ENCODE results near the gene HSD11B1.

HSD11B1 gene

DNA sequence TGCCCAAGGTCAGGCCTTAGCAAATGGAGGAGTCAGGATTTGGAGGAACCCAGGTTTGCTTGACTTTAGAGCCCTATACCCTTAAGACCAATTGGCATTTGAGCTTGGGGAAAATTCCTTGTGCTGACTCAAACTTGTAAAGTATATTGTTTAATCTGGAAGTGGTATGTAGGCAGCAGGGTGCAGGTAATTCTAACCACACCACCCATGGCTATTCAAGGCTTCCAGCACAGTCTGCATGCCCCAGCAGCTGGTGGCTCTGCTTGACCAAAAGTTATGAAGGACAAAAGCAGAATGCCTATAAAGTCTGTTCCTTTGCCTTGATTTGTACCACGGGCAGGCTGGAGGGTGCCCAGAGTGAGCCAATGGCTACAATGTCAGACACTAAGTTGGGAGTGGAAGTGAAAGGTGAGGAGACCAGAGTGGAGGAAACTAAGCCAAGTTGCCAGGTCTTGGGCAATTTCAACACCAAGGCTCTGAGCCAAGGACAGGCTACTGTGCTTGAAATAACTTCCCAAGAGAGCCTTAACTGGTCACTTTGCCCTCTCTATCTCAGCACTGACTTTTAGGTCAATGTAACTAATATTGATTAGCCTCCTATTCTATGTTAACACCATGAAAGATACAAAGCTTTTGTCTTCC, 34.1 kb upstream of the HSD11B1 start:
- no peaks in the 10 kb centered on the region for H3K9me3 ChIP-seq (ENCODE audit: insufficient read depth, low read depth, low read length)
- TF ChIP-seq, protein P1, sequence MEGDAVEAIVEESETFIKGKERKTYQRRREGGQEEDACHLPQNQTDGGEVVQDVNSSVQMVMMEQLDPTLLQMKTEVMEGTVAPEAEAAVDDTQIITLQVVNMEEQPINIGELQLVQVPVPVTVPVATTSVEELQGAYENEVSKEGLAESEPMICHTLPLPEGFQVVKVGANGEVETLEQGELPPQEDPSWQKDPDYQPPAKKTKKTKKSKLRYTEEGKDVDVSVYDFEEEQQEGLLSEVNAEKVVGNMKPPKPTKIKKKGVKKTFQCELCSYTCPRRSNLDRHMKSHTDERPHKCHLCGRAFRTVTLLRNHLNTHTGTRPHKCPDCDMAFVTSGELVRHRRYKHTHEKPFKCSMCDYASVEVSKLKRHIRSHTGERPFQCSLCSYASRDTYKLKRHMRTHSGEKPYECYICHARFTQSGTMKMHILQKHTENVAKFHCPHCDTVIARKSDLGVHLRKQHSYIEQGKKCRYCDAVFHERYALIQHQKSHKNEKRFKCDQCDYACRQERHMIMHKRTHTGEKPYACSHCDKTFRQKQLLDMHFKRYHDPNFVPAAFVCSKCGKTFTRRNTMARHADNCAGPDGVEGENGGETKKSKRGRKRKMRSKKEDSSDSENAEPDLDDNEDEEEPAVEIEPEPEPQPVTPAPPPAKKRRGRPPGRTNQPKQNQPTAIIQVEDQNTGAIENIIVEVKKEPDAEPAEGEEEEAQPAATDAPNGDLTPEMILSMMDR (conservative IDR thresholded peaks at IDR 0.05; ENCODE audit: low read length): no peak
- TF ChIP-seq EZH2phosphoT487 (IDR thresholded peaks at IDR 0.05; ENCODE audit: borderline replicate concordance): no peak
- H3K9me2 ChIP-seq (replicated peaks; ENCODE audit: low read depth, low read length): no peaks in the 10 kb centered on the region
- no peaks in the 10 kb centered on the region for H3K36me3 ChIP-seq (ENCODE audit: insufficient read depth, low read length)
- no peaks in the 10 kb centered on the region for H4K20me1 ChIP-seq (ENCODE audit: insufficient read depth, low read length, poor library complexity, severe bottlenecking)
- H3K4me3 ChIP-seq (ENCODE audit: low read length, poor library complexity, severe bottlenecking): no peak overlapping the region
- H2AFZ ChIP-seq (ENCODE audit: low read length): no peak overlapping the region
- H3K4me1 ChIP-seq (ENCODE audit: insufficient read depth, low read length, poor library complexity, severe bottlenecking): no peaks in the 10 kb centered on the region
- H3K27me3 ChIP-seq (ENCODE audit: insufficient read depth, low read length, poor library complexity, severe bottlenecking): peaks cover 7% of the 10 kb centered on the region
- H3F3A ChIP-seq (ENCODE audit: low read depth): no peaks in the 10 kb centered on the region
- H3K79me2 ChIP-seq (ENCODE audit: insufficient read depth, low read length): no peaks in the 10 kb centered on the region
- H3K9ac ChIP-seq (ENCODE audit: low read depth, low read length, poor library complexity, severe bottlenecking): no peak overlapping the region
- H3K4me2 ChIP-seq (ENCODE audit: low read depth, low read length, poor library complexity, severe bottlenecking): no peak overlapping the region

DNA sequence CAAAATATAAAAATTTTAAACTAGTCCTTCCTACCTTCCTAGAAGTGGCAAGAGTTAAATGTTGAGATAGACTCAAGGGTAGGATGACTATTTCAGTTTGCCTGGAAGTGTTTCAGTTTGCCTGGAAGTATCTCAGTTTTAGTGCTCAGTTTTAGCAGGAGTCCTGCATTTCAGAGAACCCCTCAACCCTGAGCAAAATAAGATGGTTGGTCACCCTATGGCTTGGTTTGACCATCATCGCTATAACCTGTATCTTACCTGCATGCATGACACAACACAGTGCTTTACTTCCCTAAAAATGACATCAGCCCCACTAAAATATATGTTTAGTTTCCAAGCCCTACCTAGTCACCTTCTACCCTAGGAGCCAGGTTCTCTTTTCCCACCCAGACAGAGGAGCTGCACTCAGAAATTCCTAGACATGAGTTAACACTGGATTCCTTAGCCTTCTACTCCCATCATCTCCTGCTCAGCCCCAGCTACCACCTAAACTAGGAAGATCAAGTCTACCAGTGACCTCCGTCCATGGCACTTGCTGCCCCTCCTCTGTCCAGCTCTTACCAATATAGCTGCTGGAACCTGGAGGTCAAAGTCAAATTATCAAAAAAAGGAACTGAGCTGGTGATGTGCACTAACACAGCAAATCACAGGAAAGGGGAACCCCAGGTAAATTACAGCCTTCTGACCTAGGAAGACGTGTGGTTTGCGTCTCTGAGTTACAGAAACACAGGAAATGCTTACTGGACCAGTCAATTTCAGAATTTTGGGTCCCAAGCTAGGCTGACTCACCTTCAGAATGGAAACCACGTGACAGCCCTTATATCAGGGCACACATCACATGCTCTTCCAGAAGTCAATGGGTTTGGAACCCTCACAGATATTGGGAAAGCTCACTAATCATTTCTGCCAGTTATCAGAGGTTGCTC, 31.7 kb upstream of the HSD11B1 start:
- Histone ChIP-seq H3K4me1 (ENCODE audit: insufficient read depth, low read length, poor library complexity, severe bottlenecking) (no peaks in the 10 kb centered on the region), H3F3A (ENCODE audit: low read depth) (no peaks in the 10 kb centered on the region), H2AFZ (ENCODE audit: low read length) (no peak overlapping the region), H3K79me2 (ENCODE audit: insufficient read depth, low read length) (no peaks in the 10 kb centered on the region), H3K36me3 (ENCODE audit: insufficient read depth, low read length) (no peaks in the 10 kb centered on the region), H4K20me1 (ENCODE audit: insufficient read depth, low read length, poor library complexity, severe bottlenecking) (no peaks in the 10 kb centered on the region), H3K4me3 (ENCODE audit: low read length, poor library complexity, severe bottlenecking) (no peak overlapping the region), H3K9ac (ENCODE audit: low read depth, low read length, poor library complexity, severe bottlenecking) (no peak overlapping the region), H3K9me3 (ENCODE audit: insufficient read depth, low read depth, low read length) (no peaks in the 10 kb centered on the region), H3K9me2 (replicated peaks; ENCODE audit: low read depth, low read length) (no peaks in the 10 kb centered on the region), H3K4me2 (ENCODE audit: low read depth, low read length, poor library complexity, severe bottlenecking) (no peak overlapping the region), H3K27me3 (ENCODE audit: insufficient read depth, low read length, poor library complexity, severe bottlenecking) (peaks cover 7% of the 10 kb centered on the region)
- TF ChIP-seq, protein P1 (conservative IDR thresholded peaks at IDR 0.05; ENCODE audit: low read length): no peak
- no peak for TF ChIP-seq EZH2phosphoT487 (IDR thresholded peaks at IDR 0.05; ENCODE audit: borderline replicate concordance)

DNA sequence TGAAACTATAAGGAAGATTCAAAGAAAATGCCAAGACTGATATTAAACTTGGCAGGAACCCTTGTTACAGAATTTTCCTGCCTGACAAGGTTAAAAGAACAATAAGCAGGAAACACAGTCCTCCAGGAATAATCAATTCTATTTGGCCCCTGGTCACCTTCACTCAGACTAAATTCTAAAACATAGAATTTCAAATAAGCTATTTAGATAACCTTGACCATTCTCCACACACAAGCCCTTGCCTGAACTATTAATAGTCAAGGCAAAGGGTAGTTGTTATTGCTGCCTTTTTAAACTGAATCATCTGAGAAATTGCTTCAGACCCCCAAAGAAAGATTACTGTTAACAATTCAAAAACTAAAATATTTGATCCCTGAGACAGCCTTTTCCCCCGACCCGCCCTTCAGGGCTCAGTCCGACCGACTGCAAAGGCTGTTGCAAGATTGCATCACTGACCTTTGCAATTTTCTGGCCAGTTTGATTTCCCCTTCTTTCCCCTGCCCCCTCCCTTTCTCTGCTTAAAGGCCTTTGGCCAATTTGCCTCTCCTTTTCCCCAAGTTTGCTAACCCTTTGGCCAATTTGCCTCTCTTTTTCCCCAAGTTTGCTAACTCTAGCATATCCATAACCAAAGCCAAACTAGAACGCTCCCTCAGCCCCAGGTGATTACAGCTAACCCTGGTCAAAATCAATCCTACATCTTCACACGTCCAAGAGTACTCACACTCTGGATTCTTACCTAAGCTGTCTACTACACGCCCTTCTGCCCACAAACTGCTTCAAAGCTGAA, 30.8 kb upstream of the HSD11B1 start:
- no peak overlapping the region for H2AFZ ChIP-seq (ENCODE audit: low read length)

More for the DNA sequence above, 30.8 kb upstream of the HSD11B1 start:
- no peak overlapping the region for H3K9ac ChIP-seq (ENCODE audit: low read depth, low read length, poor library complexity, severe bottlenecking)
- H3F3A ChIP-seq (ENCODE audit: low read depth): no peaks in the 10 kb centered on the region
- TF ChIP-seq, protein P1 (conservative IDR thresholded peaks at IDR 0.05; ENCODE audit: low read length): no peak
- no peak for TF ChIP-seq EZH2phosphoT487 (IDR thresholded peaks at IDR 0.05; ENCODE audit: borderline replicate concordance)
- no peak overlapping the region for H3K4me2 ChIP-seq (ENCODE audit: low read depth, low read length, poor library complexity, severe bottlenecking)
- H3K79me2 ChIP-seq (ENCODE audit: insufficient read depth, low read length): no peaks in the 10 kb centered on the region
- H3K4me3 ChIP-seq (ENCODE audit: low read length, poor library complexity, severe bottlenecking): no peak overlapping the region
- peaks cover 7% of the 10 kb centered on the region for H3K27me3 ChIP-seq (ENCODE audit: insufficient read depth, low read length, poor library complexity, severe bottlenecking)
- H3K4me1 ChIP-seq (ENCODE audit: insufficient read depth, low read length, poor library complexity, severe bottlenecking): no peaks in the 10 kb centered on the region
- H3K9me3 ChIP-seq (ENCODE audit: insufficient read depth, low read depth, low read length): no peaks in the 10 kb centered on the region
- H3K36me3 ChIP-seq (ENCODE audit: insufficient read depth, low read length): no peaks in the 10 kb centered on the region
- H3K9me2 ChIP-seq (replicated peaks; ENCODE audit: low read depth, low read length): no peaks in the 10 kb centered on the region
- H4K20me1 ChIP-seq (ENCODE audit: insufficient read depth, low read length, poor library complexity, severe bottlenecking): no peaks in the 10 kb centered on the region

Measured in Loucy (cell line).